H4 (cell line): Measurements from ENCODE around the gene VSIG4. TPM values are rescaled to one million over a fixed set of nuclear protein-coding genes. Genes with fewer than 3 reads are reported as not detected.
"Not testable (repeated sequence)": the region's sequence is repeated elsewhere in the genome, so short reads cannot be mapped to it uniquely, and the experiment has no call there.

Experiments used
- DNase-seq: peaks from one replicate; pipeline ENCODE4 v3.0.0-alpha.2; 2015; ENCODE audit warnings: low spot score
- total RNA-seq: library from RNA; depleted of rRNA; stranded (reverse); fragments of >200 nt; shearing (Covaris generic); gene quantifications from 2 replicates; pipeline ENCODE4 v1.2.3, GENCODE V29; 2014; rRNA removed

The VSIG4 gene
- total RNA-seq, 1 experiment from 2014 or later, result not detected

DNA sequence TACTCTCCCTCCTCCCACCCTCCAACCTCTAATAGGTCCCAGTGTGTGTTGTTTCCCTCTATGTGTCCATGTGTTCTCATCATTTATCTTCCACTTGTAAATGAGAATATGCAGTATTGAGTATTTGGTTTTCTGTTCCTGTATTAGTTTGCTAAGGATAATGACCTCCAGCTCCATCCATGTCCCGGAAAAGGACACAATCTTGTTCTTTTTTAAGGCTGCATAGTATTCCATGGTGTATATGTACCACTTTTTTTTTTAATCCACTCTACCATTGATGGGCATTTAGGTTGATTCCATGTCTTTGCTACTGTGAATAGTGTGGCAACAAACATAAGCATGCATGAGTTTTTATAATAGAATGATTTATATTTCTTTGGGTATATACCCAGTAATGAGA lies 62.7 kb downstream of the VSIG4 start:
- DNase-seq, result not testable (repeated sequence)

DNA sequence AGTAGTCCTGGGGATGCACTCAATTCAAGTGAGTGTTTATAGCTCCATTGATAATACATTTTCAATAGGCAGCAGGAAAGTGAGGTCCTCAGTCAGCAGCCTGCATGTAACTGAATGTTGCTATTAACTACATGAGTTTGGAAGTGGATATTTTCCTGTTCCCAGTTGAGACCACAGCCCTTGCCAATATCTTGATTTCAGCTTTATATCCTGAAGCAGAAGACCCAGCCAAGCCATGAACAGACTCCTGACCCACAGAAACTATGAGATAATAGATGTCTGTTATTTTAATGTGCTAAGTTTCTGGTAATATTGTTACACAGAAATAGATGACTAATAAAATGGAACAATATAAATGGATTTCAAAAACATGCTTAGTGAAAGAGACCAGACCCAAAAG lies 63.7 kb downstream of the VSIG4 start:
- no peak for DNase-seq

DNA sequence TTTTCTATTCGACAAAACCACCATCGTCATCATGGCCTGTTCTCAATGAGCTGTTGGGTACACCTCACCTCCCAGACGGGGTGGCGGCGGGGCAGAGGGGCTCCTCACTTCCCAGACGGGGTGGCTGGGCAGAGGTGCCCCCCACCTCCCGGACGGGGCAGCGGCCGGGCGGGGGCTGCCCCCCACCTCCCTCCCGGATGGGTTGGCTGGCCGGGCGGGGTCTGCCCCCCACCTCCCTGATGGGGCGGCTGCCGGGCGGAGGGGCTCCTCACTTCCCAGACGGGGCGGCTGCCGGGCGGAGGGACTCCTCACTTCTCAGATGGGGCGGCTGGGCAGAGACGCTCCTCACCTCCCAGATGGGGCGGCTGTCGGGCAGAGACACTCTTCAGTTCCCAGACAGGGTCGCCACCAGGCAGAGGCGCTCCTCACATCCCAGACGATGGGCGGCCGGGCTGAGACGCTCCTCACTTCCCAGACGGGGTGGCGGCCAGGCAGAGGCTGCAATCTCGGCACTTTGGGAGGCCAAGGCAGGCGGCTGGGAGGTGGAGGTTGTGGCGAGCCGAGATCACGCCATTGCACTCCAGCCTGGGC lies 64.6 kb downstream of the VSIG4 start:
- DNase-seq, result not testable (repeated sequence)

Other genes starting within 250 kb of the VSIG4 start
- gene HEPH, start 124.2 kb upstream of the VSIG4 start, total RNA-seq, result 0.85 and 1.6 TPM in 2 replicates